ENCODE data around the gene ORMDL1. TPM values are rescaled to one million over a fixed set of nuclear protein-coding genes. Genes with fewer than 3 reads are reported as not detected.

The ORMDL1 gene
- total RNA-seq, 1 experiment from 2014 or later: 38.4 TPM

GRCh38 chr2:189799030-189799331, 14.8 kb upstream of the ORMDL1 start:
- H3K4me1 Mint-ChIP-seq: no peaks in the 10 kb centered on the region
- no peak for TF ChIP-seq ZNF671 (CRISPR knock-in tag; IDR thresholded peaks at IDR 0.05)
- DNase-seq (ENCODE audit: low spot score) (no peak), ATAC-seq (no peak)
- H3K27me3 Mint-ChIP-seq (ENCODE audit: low read depth): no peaks in the 10 kb centered on the region
- ChIA-PET POLR2A (interaction anchor here (0.6 kb wide), 1 partner anchor 1152 kb away, joined by 4 read pairs; no protein-coding TSS in a partner anchor), CTCF (interaction anchor here (0.7 to 1.2 kb wide), 5 partner anchors 9 to 357 kb away, joined by 4 to 10 read pairs (median 5); partner anchors contain the start of gene OSGEPL1)
- H3K4me3 Mint-ChIP-seq: no peak overlapping the region
- H3K27ac Mint-ChIP-seq: no peak overlapping the region
- no peaks in the 10 kb centered on the region for H3K9me3 Mint-ChIP-seq
- H3K36me3 Mint-ChIP-seq: peaks cover 34% of the 10 kb centered on the region

- no peak overlapping the region for H3K4me3 Mint-ChIP-seq
- peaks cover 39% of the 10 kb centered on the region for H3K36me3 Mint-ChIP-seq
- H3K27me3 Mint-ChIP-seq (ENCODE audit: low read depth): no peaks in the 10 kb centered on the region
- no peaks in the 10 kb centered on the region for H3K4me1 Mint-ChIP-seq
- ATAC-seq (no peak), DNase-seq (ENCODE audit: low spot score) (no peak)
- no peak overlapping the region for H3K27ac Mint-ChIP-seq
- ChIA-PET POLR2A (interaction anchor here (0.6 kb wide), 1 partner anchor 1152 kb away, joined by 4 read pairs; no protein-coding TSS in a partner anchor), CTCF (interaction anchor here (0.6 to 1.2 kb wide), 9 partner anchors 10 to 1489 kb away, joined by 3 to 10 read pairs (median 4); partner anchors contain the start of gene OSGEPL1)
- no peaks in the 10 kb centered on the region for H3K9me3 Mint-ChIP-seq
- TF ChIP-seq NFATC4 (CRISPR knock-in tag; IDR thresholded peaks at IDR 0.05) (no peak), OVOL2 (CRISPR knock-in tag; IDR thresholded peaks at IDR 0.05; ENCODE audit: borderline replicate concordance) (no peak), ATF3 (CRISPR knock-in tag; conservative IDR thresholded peaks at IDR 0.05) (no peak), ATF2 (CRISPR knock-in tag; IDR thresholded peaks at IDR 0.05; ENCODE audit: borderline replicate concordance, low read depth) (no peak), GTF2I (CRISPR knock-in tag; conservative IDR thresholded peaks at IDR 0.05) (no peak), USF1 (CRISPR knock-in tag; IDR thresholded peaks at IDR 0.05) (no peak), KAT7 (CRISPR knock-in tag; IDR thresholded peaks at IDR 0.05; ENCODE audit: borderline replicate concordance) (no peak), ETV6 (CRISPR knock-in tag; IDR thresholded peaks at IDR 0.05) (no peak), HMGA2 (CRISPR knock-in tag; IDR thresholded peaks at IDR 0.05) (no peak), ZNF532 (CRISPR knock-in tag; IDR thresholded peaks at IDR 0.05; ENCODE audit: borderline replicate concordance) (no peak), ZNF121 (CRISPR knock-in tag; IDR thresholded peaks at IDR 0.05) (no peak), RORB (CRISPR knock-in tag; IDR thresholded peaks at IDR 0.05) (no peak)
- TF ChIP-seq, protein P1, sequence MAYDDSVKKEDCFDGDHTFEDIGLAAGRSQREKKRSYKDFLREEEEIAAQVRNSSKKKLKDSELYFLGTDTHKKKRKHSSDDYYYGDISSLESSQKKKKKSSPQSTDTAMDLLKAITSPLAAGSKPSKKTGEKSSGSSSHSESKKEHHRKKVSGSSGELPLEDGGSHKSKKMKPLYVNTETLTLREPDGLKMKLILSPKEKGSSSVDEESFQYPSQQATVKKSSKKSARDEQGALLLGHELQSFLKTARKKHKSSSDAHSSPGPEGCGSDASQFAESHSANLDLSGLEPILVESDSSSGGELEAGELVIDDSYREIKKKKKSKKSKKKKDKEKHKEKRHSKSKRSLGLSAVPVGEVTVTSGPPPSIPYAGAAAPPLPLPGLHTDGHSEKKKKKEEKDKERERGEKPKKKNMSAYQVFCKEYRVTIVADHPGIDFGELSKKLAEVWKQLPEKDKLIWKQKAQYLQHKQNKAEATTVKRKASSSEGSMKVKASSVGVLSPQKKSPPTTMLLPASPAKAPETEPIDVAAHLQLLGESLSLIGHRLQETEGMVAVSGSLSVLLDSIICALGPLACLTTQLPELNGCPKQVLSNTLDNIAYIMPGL (CRISPR knock-in tag; IDR thresholded peaks at IDR 0.05): no peak
- TF ChIP-seq, protein P2, sequence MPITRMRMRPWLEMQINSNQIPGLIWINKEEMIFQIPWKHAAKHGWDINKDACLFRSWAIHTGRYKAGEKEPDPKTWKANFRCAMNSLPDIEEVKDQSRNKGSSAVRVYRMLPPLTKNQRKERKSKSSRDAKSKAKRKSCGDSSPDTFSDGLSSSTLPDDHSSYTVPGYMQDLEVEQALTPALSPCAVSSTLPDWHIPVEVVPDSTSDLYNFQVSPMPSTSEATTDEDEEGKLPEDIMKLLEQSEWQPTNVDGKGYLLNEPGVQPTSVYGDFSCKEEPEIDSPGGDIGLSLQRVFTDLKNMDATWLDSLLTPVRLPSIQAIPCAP (CRISPR knock-in tag; IDR thresholded peaks at IDR 0.05): no peak
- TF ChIP-seq, protein P3, sequence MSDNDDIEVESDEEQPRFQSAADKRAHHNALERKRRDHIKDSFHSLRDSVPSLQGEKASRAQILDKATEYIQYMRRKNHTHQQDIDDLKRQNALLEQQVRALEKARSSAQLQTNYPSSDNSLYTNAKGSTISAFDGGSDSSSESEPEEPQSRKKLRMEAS (CRISPR knock-in tag; IDR thresholded peaks at IDR 0.05): no peak
- TF ChIP-seq, protein P4, sequence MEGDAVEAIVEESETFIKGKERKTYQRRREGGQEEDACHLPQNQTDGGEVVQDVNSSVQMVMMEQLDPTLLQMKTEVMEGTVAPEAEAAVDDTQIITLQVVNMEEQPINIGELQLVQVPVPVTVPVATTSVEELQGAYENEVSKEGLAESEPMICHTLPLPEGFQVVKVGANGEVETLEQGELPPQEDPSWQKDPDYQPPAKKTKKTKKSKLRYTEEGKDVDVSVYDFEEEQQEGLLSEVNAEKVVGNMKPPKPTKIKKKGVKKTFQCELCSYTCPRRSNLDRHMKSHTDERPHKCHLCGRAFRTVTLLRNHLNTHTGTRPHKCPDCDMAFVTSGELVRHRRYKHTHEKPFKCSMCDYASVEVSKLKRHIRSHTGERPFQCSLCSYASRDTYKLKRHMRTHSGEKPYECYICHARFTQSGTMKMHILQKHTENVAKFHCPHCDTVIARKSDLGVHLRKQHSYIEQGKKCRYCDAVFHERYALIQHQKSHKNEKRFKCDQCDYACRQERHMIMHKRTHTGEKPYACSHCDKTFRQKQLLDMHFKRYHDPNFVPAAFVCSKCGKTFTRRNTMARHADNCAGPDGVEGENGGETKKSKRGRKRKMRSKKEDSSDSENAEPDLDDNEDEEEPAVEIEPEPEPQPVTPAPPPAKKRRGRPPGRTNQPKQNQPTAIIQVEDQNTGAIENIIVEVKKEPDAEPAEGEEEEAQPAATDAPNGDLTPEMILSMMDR (IDR thresholded peaks at IDR 0.05): no peak
- TF ChIP-seq, protein P5, sequence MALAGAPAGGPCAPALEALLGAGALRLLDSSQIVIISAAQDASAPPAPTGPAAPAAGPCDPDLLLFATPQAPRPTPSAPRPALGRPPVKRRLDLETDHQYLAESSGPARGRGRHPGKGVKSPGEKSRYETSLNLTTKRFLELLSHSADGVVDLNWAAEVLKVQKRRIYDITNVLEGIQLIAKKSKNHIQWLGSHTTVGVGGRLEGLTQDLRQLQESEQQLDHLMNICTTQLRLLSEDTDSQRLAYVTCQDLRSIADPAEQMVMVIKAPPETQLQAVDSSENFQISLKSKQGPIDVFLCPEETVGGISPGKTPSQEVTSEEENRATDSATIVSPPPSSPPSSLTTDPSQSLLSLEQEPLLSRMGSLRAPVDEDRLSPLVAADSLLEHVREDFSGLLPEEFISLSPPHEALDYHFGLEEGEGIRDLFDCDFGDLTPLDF (CRISPR knock-in tag; IDR thresholded peaks at IDR 0.05): no peak
- TF ChIP-seq, protein P6, sequence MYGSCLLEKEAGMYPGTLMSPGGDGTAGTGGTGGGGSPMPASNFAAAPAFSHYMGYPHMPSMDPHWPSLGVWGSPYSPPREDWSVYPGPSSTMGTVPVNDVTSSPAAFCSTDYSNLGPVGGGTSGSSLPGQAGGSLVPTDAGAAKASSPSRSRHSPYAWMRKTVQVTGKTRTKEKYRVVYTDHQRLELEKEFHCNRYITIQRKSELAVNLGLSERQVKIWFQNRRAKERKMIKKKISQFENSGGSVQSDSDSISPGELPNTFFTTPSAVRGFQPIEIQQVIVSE (CRISPR knock-in tag; IDR thresholded peaks at IDR 0.05; ENCODE audit: borderline replicate concordance): no peak
Observed at GRCh38 chr2:189798312-189799029, 14.3 kb upstream of the ORMDL1 start.

All from WTC11 (cell line).